Measurements from ENCODE around the gene CCDC152. TPM values are rescaled to one million over a fixed set of nuclear protein-coding genes. Genes with fewer than 3 reads are reported as not detected.

CCDC152 gene
- total and polyA plus RNA-seq, 2 of the 13 experiments (the other 11 are each of a cell fraction or from before 2014, with no cell fraction given): 0.20 to 0.36 TPM

DNA sequence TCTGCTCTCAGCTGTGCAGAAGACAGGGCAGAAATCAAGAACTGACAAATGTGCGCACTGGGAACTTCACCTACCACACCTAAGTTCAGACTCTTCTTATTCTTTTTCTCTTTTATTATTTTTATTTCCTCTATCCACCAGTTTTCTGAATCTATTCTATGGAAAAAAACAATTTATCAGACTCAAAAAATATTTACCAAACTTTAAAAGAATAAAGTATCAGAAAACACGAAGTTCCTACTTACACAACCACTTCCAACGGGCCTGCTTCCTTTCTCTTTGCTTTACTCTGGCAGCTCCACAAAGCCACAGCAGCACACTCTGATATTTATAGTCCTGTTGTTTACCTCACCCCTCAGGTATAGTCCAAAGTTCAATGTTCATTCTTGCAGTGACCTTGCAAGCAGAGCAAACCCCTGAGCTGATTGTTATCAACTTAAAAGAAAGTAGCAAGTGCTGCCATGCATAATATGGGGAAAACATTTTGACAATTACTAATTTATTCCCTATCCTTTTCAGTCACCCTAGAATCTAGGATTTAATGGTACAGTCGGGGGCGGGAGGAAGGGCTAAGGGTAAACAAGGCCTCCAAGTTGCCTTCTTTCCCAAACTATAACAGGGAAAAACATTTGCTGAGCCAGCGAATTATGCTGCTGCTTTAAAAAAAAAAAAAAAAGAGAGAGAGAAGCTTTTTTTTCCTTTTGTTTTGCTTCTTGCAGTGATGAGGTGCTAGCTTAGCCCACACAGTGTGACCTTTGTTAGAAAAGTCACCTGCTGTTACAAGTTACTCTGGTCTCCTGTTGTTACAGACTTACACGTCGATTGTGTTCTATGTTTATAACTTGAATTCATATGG is 55.2 kb downstream of the CCDC152 start, which contains the start of gene SELENOP (continued):
- TF ChIP-seq FIP1L1 (IDR thresholded peaks at IDR 0.05; ENCODE audit: borderline replicate concordance, insufficient read depth, low read depth, low read length): no peak
- 0 out of 2 replicates have a peak, but pooled peaks have one; percentile 65 for TF ChIP-seq HNRNPL (IDR thresholded peaks at IDR 0.05; ENCODE audit: low read depth, low read length)
- TF ChIP-seq KDM5B (CRISPR knock-in tag; IDR thresholded peaks at IDR 0.05; ENCODE audit: borderline replicate concordance): no peak
- TF ChIP-seq PLRG1 (conservative IDR thresholded peaks at IDR 0.05): no peak
- TF ChIP-seq ZFP1 (CRISPR knock-in tag; IDR thresholded peaks at IDR 0.05): peak; percentile 67; the same call in 1 of the 2 replicates
- TF ChIP-seq ZNF761 (CRISPR knock-in tag; conservative IDR thresholded peaks at IDR 0.05): no peak; the same call in 1 of the 2 replicates
- TF ChIP-seq HMG20B (CRISPR knock-in tag; conservative IDR thresholded peaks at IDR 0.05): peak; percentile 51; the same call in 1 of the 2 replicates
- 0 out of 2 replicates have a peak, but pooled peaks have one; percentile 18 for TF ChIP-seq KLF6 (CRISPR knock-in tag; IDR thresholded peaks at IDR 0.05)
- TF ChIP-seq, protein P1, sequence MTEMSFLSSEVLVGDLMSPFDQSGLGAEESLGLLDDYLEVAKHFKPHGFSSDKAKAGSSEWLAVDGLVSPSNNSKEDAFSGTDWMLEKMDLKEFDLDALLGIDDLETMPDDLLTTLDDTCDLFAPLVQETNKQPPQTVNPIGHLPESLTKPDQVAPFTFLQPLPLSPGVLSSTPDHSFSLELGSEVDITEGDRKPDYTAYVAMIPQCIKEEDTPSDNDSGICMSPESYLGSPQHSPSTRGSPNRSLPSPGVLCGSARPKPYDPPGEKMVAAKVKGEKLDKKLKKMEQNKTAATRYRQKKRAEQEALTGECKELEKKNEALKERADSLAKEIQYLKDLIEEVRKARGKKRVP (CRISPR knock-in tag; IDR thresholded peaks at IDR 0.05): peak in 1 of 2 experiments; percentile 81; a peak in 1 of 4 replicates
- TF ChIP-seq MIER2 (CRISPR knock-in tag; IDR thresholded peaks at IDR 0.05): peak; percentile 68
- no peak for TF ChIP-seq PCBP1 (IDR thresholded peaks at IDR 0.05; ENCODE audit: borderline replicate concordance, low read depth, low read length)
- no peak for TF ChIP-seq ZNF776 (CRISPR knock-in tag; IDR thresholded peaks at IDR 0.05)
- TF ChIP-seq GTF2F1 (IDR thresholded peaks at IDR 0.05; ENCODE audit: low read length): peak; percentile 98
- TF ChIP-seq NBN (conservative IDR thresholded peaks at IDR 0.05): no peak
- peak; percentile 69; the same call in 1 of the 2 replicates for TF ChIP-seq THAP11 (CRISPR knock-in tag; IDR thresholded peaks at IDR 0.05)
- TF ChIP-seq ARID2 (CRISPR knock-in tag; IDR thresholded peaks at IDR 0.05; ENCODE audit: borderline replicate concordance): no peak
- TF ChIP-seq, protein P2, sequence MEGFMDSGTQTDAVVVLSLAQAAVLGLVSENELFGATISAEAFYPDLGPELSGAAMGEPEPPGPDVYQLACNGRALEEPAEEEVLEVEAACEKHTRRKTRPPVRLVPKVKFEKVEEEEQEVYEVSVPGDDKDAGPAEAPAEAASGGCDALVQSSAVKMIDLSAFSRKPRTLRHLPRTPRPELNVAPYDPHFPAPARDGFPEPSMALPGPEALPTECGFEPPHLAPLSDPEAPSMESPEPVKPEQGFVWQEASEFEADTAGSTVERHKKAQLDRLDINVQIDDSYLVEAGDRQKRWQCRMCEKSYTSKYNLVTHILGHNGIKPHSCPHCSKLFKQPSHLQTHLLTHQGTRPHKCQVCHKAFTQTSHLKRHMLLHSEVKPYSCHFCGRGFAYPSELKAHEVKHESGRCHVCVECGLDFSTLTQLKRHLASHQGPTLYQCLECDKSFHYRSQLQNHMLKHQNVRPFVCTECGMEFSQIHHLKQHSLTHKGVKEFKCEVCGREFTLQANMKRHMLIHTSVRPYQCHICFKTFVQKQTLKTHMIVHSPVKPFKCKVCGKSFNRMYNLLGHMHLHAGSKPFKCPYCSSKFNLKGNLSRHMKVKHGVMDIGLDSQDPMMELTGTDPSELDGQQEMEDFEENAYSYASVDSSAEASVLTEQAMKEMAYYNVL (CRISPR knock-in tag; IDR thresholded peaks at IDR 0.05; ENCODE audit: borderline replicate concordance): no peak
- TF ChIP-seq, protein P3, sequence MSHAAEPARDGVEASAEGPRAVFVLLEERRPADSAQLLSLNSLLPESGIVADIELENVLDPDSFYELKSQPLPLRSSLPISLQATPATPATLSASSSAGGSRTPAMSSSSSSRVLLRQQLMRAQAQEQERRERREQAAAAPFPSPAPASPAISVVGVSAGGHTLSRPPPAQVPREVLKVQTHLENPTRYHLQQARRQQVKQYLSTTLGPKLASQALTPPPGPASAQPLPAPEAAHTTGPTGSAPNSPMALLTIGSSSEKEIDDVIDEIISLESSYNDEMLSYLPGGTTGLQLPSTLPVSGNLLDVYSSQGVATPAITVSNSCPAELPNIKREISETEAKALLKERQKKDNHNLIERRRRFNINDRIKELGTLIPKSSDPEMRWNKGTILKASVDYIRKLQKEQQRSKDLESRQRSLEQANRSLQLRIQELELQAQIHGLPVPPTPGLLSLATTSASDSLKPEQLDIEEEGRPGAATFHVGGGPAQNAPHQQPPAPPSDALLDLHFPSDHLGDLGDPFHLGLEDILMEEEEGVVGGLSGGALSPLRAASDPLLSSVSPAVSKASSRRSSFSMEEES (CRISPR knock-in tag; IDR thresholded peaks at IDR 0.05): peak; percentile 73; the same call in 1 of the 2 replicates
- TF ChIP-seq ZFX (CRISPR knock-in tag; IDR thresholded peaks at IDR 0.05; ENCODE audit: low read depth): no peak; the same call in 1 of the 2 replicates
- TF ChIP-seq KAT2B (IDR thresholded peaks at IDR 0.05; ENCODE audit: borderline replicate concordance, low read depth, low read length): no peak
- peak; percentile 88 for TF ChIP-seq NR2F2 (IDR thresholded peaks at IDR 0.05; ENCODE audit: borderline replicate concordance, low read depth)
- peak; percentile 98 for TF ChIP-seq NCOR1 (IDR thresholded peaks at IDR 0.05; ENCODE audit: borderline replicate concordance, low read length)
- no peak for TF ChIP-seq EHMT2 (IDR thresholded peaks at IDR 0.05; ENCODE audit: borderline replicate concordance, low read depth, low read length)
- TF ChIP-seq ARNTL (CRISPR knock-in tag; IDR thresholded peaks at IDR 0.05): 0 out of 2 replicates have a peak, but pooled peaks have one; percentile 53
- TF ChIP-seq ZNF205 (CRISPR knock-in tag; IDR thresholded peaks at IDR 0.05): peak; percentile 60
- TF ChIP-seq CC2D1A (CRISPR knock-in tag; IDR thresholded peaks at IDR 0.05): no peak
- peak; percentile 62; the same call in 1 of the 2 replicates for TF ChIP-seq XBP1 (CRISPR knock-in tag; IDR thresholded peaks at IDR 0.05)

Measured in HepG2 (cell line).